Upper lobe of right lung (tissue), 1 donor: ENCODE data around the gene MAML2. TPM values are rescaled to one million over a fixed set of nuclear protein-coding genes. Genes with fewer than 3 reads are reported as not detected.

Experiments
- ATAC-seq: fragments of 200-7000 bp; cut with Tn5 transposase; one replicate; pipeline ENCODE4 v1.9.1; 2020; ENCODE audit warnings: mild to moderate bottlenecking, moderate library complexity
- DNase-seq: peaks from one replicate; pipeline ENCODE4 v3.0.0-alpha.2; 2020
- H3K27ac ChIP-seq: fragments of 200-600 bp; one replicate; pipeline ENCODE4 v1.8.0; 2022
- H3K27me3 ChIP-seq: fragments of 200-600 bp; one replicate; pipeline ENCODE4 v1.8.0; 2022; ENCODE audit warnings: mild to moderate bottlenecking
- H3K36me3 ChIP-seq: fragments of 200-600 bp; one replicate; pipeline ENCODE4 v1.8.0; 2022
- H3K4me1 ChIP-seq: fragments of 200-600 bp; one replicate; pipeline ENCODE4 v1.8.0; 2022
- H3K4me3 ChIP-seq: fragments of 200-600 bp; one replicate; pipeline ENCODE4 v1.8.0; 2022; ENCODE audit warnings: mild to moderate bottlenecking
- H3K9me3 ChIP-seq: fragments of 200-600 bp; one replicate; pipeline ENCODE4 v1.8.0; 2022
- CTCF ChIP-seq: fragments of 200-600 bp; IDR thresholded peaks from one replicate; pipeline ENCODE4 v1.8.0; 2022; ENCODE audit warnings: antibody characterized with exemption
- intact Hi-C: fragments of 100-400 bp; cut with DNase I; formaldehyde crosslinking; loops from one replicate; pipeline ENCODE4 v1.11.0; 2022
- total RNA-seq: library from RNA; stranded (reverse); fragmentation: NEBNext Ultra II Directional; extraction: Animal tissue kit (Norgen Biotek cat#: 25700); gene quantifications from one replicate; pipeline ENCODE4 v1.2.1, GENCODE V29; 2021
- donor health status: DM: no; HTN: yes; CAD: no; lungs with severe emphysema.

The MAML2 gene
- total RNA-seq, 1 donor from 2014 or later: 27.5 TPM

- no peak for ATAC-seq
Observed at GRCh38 chr11:96151501-96151900, 191.5 kb downstream of the MAML2 start.

GRCh38 chr11:96150609-96151008 is 192.4 kb downstream of the MAML2 start:
- H3K9me3 ChIP-seq: no peaks in the 10 kb centered on the region
- intact Hi-C loops: no loop called here
- no peak for ATAC-seq
- TF ChIP-seq CTCF: no peak
- H3K27me3 ChIP-seq: no peaks in the 10 kb centered on the region
- no peak overlapping the region for H3K4me3 ChIP-seq
- H3K4me1 ChIP-seq: peaks cover 18% of the 10 kb centered on the region
- no peak overlapping the region for H3K27ac ChIP-seq
- DNase-seq: no peak
- no peaks in the 10 kb centered on the region for H3K36me3 ChIP-seq

More at GRCh38 chr11:96151501-96151900, 191.5 kb downstream of the MAML2 start:
- Histone ChIP-seq H3K36me3 (no peaks in the 10 kb centered on the region), H3K4me1 (peaks cover 27% of the 10 kb centered on the region), H3K27me3 (no peaks in the 10 kb centered on the region), H3K4me3 (no peak overlapping the region), H3K27ac (no peak overlapping the region), H3K9me3 (no peaks in the 10 kb centered on the region)
- intact Hi-C loops: no loop called here
- no peak for TF ChIP-seq CTCF
- DNase-seq: no peak

- TF ChIP-seq CTCF: no peak
- no peaks in the 10 kb centered on the region for H3K36me3 ChIP-seq
- H3K4me1 ChIP-seq: peaks cover 12% of the 10 kb centered on the region
- intact Hi-C loops: no loop called here
- no peaks in the 10 kb centered on the region for H3K27me3 ChIP-seq
- no peak overlapping the region for H3K4me3 ChIP-seq
- DNase-seq: no peak
- ATAC-seq: no peak
- no peak overlapping the region for H3K27ac ChIP-seq
- H3K9me3 ChIP-seq: no peaks in the 10 kb centered on the region
Observed at GRCh38 chr11:96149743-96150555, 193.0 kb downstream of the MAML2 start.

- DNase-seq (no peak), ATAC-seq (no peak)
- Histone ChIP-seq H3K36me3 (no peaks in the 10 kb centered on the region), H3K9me3 (no peaks in the 10 kb centered on the region), H3K4me3 (no peak overlapping the region), H3K27me3 (no peaks in the 10 kb centered on the region), H3K4me1 (peaks cover 8% of the 10 kb centered on the region), H3K27ac (no peak overlapping the region)
- TF ChIP-seq CTCF: no peak
- intact Hi-C loops: no loop called here
Observed at GRCh38 chr11:96147906-96148486, 195.0 kb downstream of the MAML2 start.

GRCh38 chr11:96147186-96147585 is 195.8 kb downstream of the MAML2 start:
- Histone ChIP-seq H3K4me1 (peaks cover 14% of the 10 kb centered on the region), H3K27ac (no peak overlapping the region), H3K27me3 (no peaks in the 10 kb centered on the region), H3K36me3 (no peaks in the 10 kb centered on the region), H3K4me3 (no peak overlapping the region), H3K9me3 (no peaks in the 10 kb centered on the region)
- no peak for TF ChIP-seq CTCF
- ATAC-seq (no peak), DNase-seq (no peak)
- intact Hi-C loops: no loop called here
